Thyroid gland (tissue), 4 donors: ENCODE measurements around the gene BCL7C. TPM values are rescaled to one million over a fixed set of nuclear protein-coding genes. Genes with fewer than 3 reads are reported as not detected.

Experiments used
- DNase-seq, 2 donors: peaks; one replicate each; pipeline ENCODE4 v3.0.0-alpha.2; 2019
- H3K27ac ChIP-seq, 3 donors: fragments of 200-600 bp; sonication (generic); 1 replicate in 2 of 3; 2 replicates in 1 of 3; pipeline ENCODE4 v1.5.1; 2016 to 2019; ENCODE audit warnings: mild to moderate bottlenecking in 1 of 3, moderate library complexity in 1 of 3
- H3K27me3 ChIP-seq: fragments of 200-600 bp; sonication (generic); one replicate; pipeline ENCODE4 v1.5.1; 2019
- H3K36me3 ChIP-seq, 2 donors: fragments of 200-600 bp; sonication (generic); one replicate each; pipeline ENCODE4 v1.5.1; 2016 to 2019
- H3K4me1 ChIP-seq, 2 donors: fragments of 200-600 bp; sonication (generic); one replicate each; pipeline ENCODE4 v1.5.1; 2017 to 2019
- H3K4me3 ChIP-seq, 3 donors: fragments of 200-600 bp; sonication (generic); replicated peaks in 1 of 3; 1 replicate in 2 of 3; 2 replicates in 1 of 3; pipeline ENCODE4 v1.5.1; 2016; ENCODE audit warnings: mild to moderate bottlenecking in 1 of 3
- H3K9me3 ChIP-seq: fragments of 200-600 bp; sonication (generic); one replicate; pipeline ENCODE4 v1.5.1; 2017
- CTCF ChIP-seq, 6 experiments: fragments of 200-600 bp in 3 of 6; fragments of 450-650 bp in 3 of 6; sonication (generic) in 3 of 6; IDR thresholded peaks; one replicate each; pipeline ENCODE4 v1.5.1; 2016 to 2019; ENCODE audit warnings: antibody characterized with exemption in 6 of 6, mild to moderate bottlenecking in 2 of 6, inconsistent platforms in 1 of 6, moderate library complexity in 1 of 6
- POLR2A ChIP-seq, 2 donors: fragments of 450-650 bp; IDR thresholded peaks; one replicate each; pipeline ENCODE4 v1.6.1; 2017; ENCODE audit warnings: antibody characterized with exemption in 2 of 2, mild to moderate bottlenecking in 2 of 2, moderate library complexity in 1 of 2
- WGBS, 2 donors: methylation state at CpG; one replicate each; pipeline ENCODE4 v1.1.5; 2017; 5-methylcytosine and 5-hydroxymethylcytosine counted together
- intact Hi-C: fragments of 100-400 bp; cut with DNase I; formaldehyde crosslinking; loops from one replicate; pipeline ENCODE4 v1.15.1; 2023
- total RNA-seq, 4 donors: library from RNA; depleted of rRNA; stranded (reverse); fragments of >200 nt; gene quantifications; one replicate each; pipeline ENCODE4 v1.2.3, GENCODE V29; 2016

Gene BCL7C
- total RNA-seq, 4 donors from 2014 or later, result 43.6 to 67.6 (median 47.9) TPM

GRCh38 chr16:30858829-30859423 is 35.0 kb downstream of the BCL7C start:
- intact Hi-C loops, result no loop called here
- no peak for DNase-seq
- no peak overlapping the region for H3K4me3 ChIP-seq
- no peak overlapping the region for H3K27ac ChIP-seq
- H3K27me3 ChIP-seq, result no peaks in the 10 kb centered on the region
- TF ChIP-seq CTCF (IDR thresholded peaks at IDR 0.05) (no peak), POLR2A (IDR thresholded peaks at IDR 0.05) (no peak)
- WGBS, 2 donors, result 80 to 88% methylated on average over 4 of the region's 4 CpGs
- H3K4me1 ChIP-seq, result no peaks in the 10 kb centered on the region
- no peaks in the 10 kb centered on the region for H3K36me3 ChIP-seq
- no peaks in the 10 kb centered on the region for H3K9me3 ChIP-seq

- WGBS, 2 donors, result 94 to 95% methylated on average over 3 of the region's 3 CpGs
- intact Hi-C loops, result no loop called here
- Histone ChIP-seq H3K36me3 (no peaks in the 10 kb centered on the region), H3K9me3 (no peaks in the 10 kb centered on the region), H3K4me1 (no peaks in the 10 kb centered on the region), H3K27me3 (no peaks in the 10 kb centered on the region), H3K27ac (no peak overlapping the region), H3K4me3 (no peak overlapping the region)
- no peak for TF ChIP-seq CTCF (IDR thresholded peaks at IDR 0.05)
- no peak for TF ChIP-seq POLR2A (IDR thresholded peaks at IDR 0.05)
- DNase-seq, result no peak
Observed at GRCh38 chr16:30858111-30858495, 35.8 kb downstream of the BCL7C start.

- Histone ChIP-seq H3K27ac (no peak overlapping the region), H3K36me3 (no peaks in the 10 kb centered on the region), H3K4me3 (no peak overlapping the region), H3K27me3 (no peaks in the 10 kb centered on the region), H3K9me3 (no peaks in the 10 kb centered on the region), H3K4me1 (no peaks in the 10 kb centered on the region)
- intact Hi-C loops, result no loop called here
- DNase-seq, result no peak
- no peak for TF ChIP-seq CTCF (IDR thresholded peaks at IDR 0.05)
- TF ChIP-seq POLR2A (IDR thresholded peaks at IDR 0.05), result no peak
- WGBS, 2 donors, result 95 to 98% methylated on average over 2 of the region's 2 CpGs
Observed at GRCh38 chr16:30853758-30854157, 40.1 kb downstream of the BCL7C start.

- no peak overlapping the region for H3K4me3 ChIP-seq
- no peak for DNase-seq
- H3K27ac ChIP-seq, result no peak overlapping the region
Observed at GRCh38 chr16:30850246-30850645, 43.6 kb downstream of the BCL7C start.

More at GRCh38 chr16:30850246-30850645, 43.6 kb downstream of the BCL7C start:
- H3K4me1 ChIP-seq, result peaks cover under 1 to 2% of the 10 kb centered on the region in 2 donors
- 65 to 76% methylated on average over 1 of the region's 1 CpG for WGBS, 2 donors
- TF ChIP-seq POLR2A (IDR thresholded peaks at IDR 0.05), result no peak
- no peak for TF ChIP-seq CTCF (IDR thresholded peaks at IDR 0.05)
- no peaks in the 10 kb centered on the region for H3K9me3 ChIP-seq
- H3K36me3 ChIP-seq, result no peaks in the 10 kb centered on the region
- H3K27me3 ChIP-seq, result no peaks in the 10 kb centered on the region
- intact Hi-C loops, result no loop called here
